ENCODE measurements around the gene LNP1. TPM values are rescaled to one million over a fixed set of nuclear protein-coding genes. Genes with fewer than 3 reads are reported as not detected.

Gene LNP1
- total and polyA plus RNA-seq, 2 of the 8 experiments (the other 6 are each of a cell fraction or from before 2014, with no cell fraction given) = 6.6 to 8.7 TPM

- no peak for TF ChIP-seq CHD1 (IDR thresholded peaks at IDR 0.05; ENCODE audit: low read depth, low read length)
- TF ChIP-seq ZNF274 (IDR thresholded peaks at IDR 0.05; ENCODE audit: borderline replicate concordance, extremely low read depth, low read length) = no peak
- TF ChIP-seq RFX5 (IDR thresholded peaks at IDR 0.05; ENCODE audit: borderline replicate concordance, low read depth, low read length) = no peak
- no peak for TF ChIP-seq HDAC6 (IDR thresholded peaks at IDR 0.05; ENCODE audit: low read depth, low read length)
Measured at GRCh38 chr3:100454677-100455076, 53.3 kb downstream of the LNP1 start (continued).
